NCI-H526 treated with DMSO at 0.1 percent for 48 hours (cell line): ENCODE data around the gene RNF212.
A peak's percentile ranks its signal among the peaks of the same experiment; 100 is the strongest.

Source experiments
- DNase-seq: peaks from one replicate; lab custom pipeline; 2025; lab: John Stamatoyannopoulos, UW

RNF212 gene

DNA sequence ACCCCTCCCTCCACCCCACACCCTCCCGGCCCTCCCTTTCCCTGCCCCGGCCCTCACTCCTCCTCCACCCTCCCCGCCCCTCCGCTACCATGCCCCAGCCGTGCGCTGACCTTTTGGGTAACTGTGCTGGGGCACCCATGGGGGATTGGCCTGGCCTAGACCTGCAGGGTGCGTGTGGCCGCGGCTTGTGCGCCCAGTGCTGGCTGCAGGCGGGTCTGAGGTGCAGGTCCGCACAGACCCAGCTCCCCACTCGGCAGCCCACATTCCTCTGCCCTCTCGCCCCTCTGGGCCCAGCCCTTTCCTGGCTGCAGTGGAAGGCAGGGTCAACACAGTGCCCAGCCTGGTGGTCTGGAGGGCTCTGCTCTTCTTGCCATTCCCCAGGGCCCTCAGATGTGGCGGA is 77.3 kb downstream of the RNF212 start:
- DNase-seq = no peak

DNA sequence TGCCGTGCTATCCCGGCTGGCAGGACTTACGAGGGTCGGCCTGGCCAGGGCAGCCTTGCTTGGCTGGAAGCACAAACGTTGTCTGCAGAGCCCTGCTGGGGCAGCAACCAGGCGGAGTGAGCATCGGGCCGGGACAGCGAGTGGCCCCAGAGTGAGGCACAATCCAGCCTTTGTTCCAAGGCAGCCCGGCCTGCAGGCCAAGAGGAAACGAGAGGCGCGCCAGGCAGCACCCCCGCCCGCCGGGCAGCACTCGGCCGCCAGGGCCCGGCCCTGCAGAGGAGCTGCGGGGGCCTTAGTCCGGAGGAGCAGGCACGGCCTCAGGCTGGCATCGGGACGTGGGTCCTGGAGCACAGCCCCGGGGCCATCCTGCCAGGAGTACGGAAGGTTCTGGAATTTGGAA is 77.9 kb downstream of the RNF212 start:
- DNase-seq = peak; percentile 39

DNA sequence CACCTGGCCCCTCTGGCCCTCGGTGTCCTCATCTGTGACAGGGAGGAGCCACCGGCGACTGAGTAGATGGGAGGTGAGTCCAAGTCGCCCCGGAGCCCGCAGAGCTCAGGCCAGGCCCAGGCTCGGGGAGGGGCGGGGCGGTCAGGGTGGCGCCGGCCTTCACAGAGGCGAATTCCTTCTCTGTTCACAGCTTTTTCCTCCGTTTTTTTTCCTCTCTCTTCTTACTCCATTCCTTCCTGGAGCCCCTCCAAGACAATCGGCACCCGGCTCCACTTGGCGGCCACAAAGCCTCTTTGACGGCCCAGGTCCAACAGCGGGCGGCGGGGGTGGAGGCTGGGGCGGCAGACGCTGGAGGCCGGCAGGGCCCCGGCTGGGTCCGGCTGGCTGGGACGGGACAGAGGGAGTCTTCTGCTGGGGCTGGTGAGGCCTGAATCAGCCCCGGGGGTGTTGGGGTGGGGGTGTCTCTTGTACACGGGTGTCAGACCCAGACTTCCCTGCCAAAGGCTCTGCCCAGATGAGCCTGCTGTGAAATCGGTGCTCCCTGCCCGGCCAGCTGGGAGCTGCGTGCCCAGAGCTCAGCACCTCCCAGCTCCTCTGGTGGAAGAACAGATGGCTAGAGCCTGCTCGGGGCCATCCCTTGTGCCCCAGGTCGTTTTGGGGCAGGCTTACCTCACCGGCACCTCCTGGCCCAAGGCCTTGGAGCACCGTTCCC is 79.4 kb downstream of the RNF212 start:
- DNase-seq = no peak

DNA sequence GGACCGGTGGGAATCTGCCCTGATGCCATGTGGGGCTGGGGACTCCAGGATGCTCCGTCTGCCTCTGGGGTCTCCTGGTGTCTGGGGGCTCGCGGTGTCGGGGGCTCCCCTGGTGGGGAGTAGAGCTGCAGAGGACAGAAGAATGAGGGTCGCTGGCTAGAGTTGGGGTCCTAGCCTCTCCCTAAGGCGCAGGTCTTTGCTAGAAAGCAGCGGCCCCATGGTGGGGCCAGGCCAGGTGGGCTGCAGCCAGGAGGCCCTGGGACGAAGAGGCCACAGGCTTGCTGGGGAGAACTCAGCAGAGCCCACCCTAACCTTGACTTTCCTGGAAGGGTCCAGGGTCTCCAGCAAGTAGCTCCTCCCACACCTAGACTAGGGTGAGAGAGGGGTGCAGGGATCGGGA is 80.5 kb downstream of the RNF212 start:
- no peak for DNase-seq

DNA sequence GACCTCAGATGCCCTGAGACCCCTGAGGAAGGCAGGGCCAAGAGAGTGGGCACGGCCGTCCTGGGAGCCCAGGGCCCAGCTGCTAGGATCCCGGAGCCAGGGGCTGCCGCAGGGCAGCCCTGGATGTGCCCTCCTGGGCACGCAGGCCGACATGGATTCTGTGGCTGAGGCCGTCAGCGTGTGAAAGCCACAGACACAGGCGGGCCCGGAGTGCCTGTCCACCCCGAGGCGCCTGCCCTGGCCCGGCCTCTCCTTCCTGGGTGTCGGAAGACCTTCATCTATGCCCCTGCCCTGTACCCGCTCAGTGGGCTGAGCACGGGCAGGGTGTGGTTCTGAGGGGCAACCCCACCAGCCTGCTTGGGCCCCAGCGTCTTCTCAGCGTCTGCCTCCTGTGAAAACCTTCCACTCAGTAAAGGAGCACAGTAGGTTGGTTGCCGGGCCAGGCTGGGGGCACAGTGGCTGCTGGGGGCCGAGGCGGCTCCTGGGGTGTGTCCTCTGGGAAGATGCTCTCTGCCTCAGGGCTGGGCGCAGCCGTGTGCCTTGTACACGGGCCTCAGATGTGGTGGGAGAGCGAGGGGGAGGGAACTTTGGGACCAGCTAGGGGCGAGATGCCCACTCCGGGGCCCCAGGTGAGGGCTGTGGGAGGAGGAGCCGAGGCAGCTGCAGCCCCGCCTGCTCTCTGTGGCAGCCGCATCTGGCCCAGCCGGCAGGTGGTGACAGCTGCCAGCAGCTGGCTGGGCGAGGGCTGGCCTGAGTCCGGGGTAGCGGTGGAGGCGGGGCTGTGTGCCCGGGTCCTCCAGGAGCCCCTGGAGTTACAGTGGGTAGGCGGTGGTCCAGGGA is 81.2 kb downstream of the RNF212 start:
- DNase-seq = no peak

DNA sequence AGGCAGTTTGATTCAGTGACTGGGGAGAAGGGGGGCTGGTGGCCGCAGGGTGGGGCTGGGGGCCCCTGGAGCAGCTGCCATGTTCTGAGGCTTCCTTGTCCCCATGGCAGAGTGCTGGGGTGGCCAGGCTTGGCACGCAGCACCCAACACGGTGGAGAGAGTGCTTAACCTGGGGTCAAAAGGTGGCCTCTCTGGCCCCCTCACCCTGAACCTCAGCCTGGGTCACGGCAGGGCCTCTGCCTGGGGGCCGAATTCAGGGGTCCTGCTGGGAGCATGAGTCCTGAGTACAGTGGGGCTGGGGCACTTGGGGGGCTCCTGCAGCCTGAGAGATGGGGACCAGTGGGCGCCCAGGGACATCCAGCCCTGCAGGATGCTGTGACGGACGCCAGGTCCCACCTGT is 82.0 kb downstream of the RNF212 start:
- no peak for DNase-seq

DNA sequence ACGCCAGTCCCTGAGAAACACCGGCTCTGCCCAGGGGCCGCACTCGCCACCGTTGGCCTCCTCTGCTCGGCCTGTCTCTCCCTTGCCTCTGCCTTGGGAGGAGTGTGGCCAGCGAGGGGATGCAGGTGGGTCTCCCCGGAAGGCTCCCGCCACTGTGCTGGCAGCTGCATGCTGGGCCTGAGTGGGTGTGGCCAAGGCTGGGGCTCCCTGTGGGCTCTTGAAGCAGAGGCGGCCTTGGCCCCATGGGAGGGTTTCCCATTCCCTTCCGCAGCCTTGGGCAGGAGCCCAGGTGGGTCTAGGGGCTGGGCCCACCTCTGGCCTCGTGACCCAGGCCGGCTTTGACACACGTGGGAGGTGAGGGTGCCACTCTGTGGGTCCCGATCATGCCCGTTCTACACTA is 82.8 kb downstream of the RNF212 start:
- no peak for DNase-seq

DNA sequence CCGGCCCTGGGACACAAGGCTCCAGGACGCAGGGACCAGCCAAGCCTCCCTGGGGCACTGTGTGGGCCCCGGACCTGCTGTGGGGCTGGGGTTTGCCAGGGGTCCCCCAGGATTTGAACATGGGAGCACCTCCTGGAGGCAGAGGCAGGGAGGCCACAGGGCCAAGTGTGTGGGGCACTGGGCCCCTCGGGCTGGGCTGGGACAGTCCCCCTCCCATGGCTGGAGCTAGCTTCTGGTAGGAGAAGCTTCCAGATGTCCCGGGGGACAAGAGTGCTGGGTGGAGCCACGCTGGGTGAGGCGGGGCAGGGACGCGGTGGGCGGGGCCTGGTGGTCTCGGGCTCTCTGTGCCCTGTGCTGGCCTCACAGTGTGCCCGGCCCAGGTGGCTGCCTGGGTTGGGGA is 83.3 kb downstream of the RNF212 start:
- DNase-seq = no peak

DNA sequence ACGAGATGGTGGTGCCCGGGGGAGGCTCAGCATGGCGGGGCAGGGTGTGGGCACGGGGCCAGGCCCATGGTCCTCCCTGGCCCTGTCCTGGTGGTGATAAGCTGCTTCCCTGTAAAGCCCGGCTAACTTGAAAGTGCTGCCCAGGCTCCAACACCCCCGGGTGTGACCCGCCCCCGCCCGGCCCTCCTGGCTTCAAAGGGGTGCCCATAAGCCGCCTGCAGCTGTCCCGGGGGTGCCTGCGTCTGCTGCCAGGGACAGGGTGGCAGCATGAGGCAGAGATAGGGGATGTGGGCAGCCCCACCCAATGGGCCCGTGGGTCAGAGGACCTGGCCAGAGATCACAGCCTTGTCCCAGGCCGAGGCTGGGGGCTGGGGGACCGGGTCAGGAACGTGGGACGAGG is 83.8 kb downstream of the RNF212 start:
- DNase-seq = no peak

DNA sequence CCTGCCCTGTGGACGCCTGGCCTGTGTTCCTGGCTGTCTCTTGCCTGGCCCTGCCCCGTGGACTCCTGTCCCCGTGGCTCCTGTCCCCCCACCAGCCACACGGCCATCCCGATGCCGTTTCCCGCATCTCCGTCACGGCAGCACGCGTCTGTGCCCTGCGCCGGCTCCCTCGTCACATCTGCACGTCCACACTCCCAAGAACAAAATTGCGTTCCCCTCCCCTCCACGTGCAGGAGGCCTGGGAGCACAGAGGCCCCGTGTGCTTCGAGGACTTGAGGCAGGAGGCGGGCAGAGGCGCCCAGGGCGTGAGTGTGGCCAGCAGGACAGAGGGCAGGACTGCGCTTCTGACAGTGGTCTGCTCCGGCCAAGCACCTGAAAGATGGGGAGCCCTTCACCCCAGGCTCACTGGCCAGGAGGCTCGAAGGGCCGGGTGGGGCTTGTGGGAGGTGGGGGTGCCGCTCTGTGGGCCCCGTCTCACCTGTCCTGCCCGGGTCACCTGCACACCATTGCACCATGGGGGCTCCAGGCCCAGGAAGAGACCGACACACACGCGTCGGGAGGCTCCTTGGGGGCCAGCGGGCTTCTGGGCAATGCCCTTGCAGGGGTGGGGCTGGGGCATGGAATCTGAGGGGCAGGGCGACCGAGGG is 84.7 kb downstream of the RNF212 start:
- no peak for DNase-seq

DNA sequence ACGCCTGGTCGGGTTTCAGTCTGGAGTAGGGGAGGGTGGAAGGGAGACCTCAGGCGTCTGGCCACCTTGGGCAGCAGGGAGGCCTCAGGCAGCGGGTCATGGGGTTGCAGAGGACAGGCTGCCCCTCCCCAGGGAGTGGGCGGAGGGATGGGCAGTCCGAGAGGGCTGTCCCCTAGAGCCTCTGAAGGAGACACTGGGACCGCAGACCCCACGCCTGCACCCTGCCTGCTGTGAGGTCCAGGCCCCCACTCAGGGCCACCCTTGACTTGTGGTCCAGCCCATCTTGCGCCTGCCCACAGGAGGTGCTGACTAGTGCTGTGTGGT is 85.5 kb downstream of the RNF212 start:
- DNase-seq = no peak

DNA sequence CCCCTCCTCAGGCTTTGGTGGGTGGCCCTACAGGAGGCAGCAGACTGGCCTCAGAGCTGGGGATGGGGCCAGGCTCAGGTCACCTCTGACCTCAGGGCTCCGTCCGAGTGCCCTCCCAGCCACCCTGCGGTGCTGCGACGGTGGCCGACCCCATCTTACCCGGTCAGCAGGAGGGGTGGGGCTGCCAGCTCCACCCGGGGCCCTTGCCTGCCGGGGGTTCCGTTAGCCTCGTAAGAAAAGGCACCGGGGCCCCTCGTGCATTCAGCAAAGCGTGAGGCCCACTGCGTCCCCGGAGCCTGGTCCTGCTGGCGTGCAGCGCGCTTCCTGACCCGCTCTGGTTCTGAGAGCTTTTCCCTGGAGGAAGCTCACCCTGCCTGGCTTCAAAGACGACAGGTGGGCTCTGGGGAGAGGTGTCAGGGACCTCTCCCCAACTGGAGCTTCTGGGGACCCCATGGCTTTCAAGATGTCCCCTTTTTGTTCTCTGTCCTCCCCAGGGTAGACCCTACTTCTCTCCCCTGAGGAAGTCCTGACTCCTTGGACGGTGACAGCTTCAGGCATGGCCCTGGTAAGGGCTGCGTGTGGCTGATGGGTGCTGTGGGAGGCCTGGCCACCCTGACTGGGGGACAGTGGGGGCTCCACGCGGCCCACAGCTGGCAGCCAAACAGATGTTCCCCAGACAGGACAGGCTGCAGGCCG is 86.0 kb downstream of the RNF212 start:
- DNase-seq = no peak

DNA sequence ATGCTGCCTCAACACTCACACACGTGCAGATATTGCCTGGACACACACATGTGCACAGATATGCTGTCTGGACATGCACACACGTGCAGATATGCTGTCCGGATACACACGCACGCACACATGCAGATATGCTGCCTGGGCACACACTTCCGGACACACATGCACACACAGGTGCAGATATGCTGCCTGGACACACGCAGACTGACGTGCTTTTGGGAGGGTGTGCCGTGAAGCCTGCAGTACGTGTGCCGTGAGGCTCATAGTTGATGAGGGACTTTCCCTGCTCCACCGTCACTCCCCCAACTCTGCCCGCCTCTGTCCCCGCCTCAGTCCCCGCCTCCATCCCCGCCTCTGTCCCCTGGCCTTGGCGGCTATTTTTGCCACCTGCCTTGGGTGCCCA is 87.2 kb downstream of the RNF212 start:
- no peak for DNase-seq

DNA sequence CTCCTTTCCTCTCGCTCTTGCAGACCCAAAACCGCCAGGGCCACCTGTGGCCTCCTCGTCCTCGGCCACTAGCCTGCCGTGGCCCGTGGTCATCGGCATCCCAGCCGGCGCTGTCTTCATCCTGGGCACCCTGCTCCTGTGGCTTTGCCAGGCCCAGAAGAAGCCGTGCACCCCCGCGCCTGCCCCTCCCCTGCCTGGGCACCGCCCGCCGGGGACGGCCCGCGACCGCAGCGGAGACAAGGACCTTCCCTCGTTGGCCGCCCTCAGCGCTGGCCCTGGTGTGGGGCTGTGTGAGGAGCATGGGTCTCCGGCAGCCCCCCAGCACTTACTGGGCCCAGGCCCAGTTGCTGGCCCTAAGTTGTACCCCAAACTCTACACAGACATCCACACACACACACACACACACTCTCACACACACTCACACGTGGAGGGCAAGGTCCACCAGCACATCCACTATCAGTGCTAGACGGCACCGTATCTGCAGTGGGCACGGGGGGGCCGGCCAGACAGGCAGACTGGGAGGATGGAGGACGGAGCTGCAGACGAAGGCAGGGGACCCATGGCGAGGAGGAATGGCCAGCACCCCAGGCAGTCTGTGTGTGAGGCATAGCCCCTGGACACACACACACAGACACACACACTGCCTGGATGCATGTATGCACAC is 88.3 kb downstream of the RNF212 start:
- no peak for DNase-seq

DNA sequence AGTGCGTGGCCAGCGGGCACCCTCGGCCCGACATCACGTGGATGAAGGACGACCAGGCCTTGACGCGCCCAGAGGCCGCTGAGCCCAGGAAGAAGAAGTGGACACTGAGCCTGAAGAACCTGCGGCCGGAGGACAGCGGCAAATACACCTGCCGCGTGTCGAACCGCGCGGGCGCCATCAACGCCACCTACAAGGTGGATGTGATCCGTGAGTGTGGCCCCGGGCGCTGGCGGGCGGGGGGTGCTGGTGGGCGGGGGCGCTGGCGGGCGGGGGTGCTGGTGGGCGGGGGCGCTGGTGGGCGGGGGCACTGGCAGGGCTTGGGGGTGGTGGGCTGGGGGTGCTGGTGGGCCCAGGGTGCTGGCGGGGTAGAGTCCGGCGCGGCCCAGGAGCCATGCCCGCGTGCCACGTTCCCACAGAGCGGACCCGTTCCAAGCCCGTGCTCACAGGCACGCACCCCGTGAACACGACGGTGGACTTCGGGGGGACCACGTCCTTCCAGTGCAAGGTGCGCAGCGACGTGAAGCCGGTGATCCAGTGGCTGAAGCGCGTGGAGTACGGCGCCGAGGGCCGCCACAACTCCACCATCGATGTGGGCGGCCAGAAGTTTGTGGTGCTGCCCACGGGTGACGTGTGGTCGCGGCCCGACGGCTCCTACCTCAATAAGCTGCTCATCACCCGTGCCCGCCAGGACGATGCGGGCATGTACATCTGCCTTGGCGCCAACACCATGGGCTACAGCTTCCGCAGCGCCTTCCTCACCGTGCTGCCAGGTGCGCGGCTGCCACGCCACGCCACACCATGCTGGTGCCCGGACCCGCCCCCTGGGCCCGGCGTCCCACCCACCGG is 89.2 kb downstream of the RNF212 start:
- no peak for DNase-seq

DNA sequence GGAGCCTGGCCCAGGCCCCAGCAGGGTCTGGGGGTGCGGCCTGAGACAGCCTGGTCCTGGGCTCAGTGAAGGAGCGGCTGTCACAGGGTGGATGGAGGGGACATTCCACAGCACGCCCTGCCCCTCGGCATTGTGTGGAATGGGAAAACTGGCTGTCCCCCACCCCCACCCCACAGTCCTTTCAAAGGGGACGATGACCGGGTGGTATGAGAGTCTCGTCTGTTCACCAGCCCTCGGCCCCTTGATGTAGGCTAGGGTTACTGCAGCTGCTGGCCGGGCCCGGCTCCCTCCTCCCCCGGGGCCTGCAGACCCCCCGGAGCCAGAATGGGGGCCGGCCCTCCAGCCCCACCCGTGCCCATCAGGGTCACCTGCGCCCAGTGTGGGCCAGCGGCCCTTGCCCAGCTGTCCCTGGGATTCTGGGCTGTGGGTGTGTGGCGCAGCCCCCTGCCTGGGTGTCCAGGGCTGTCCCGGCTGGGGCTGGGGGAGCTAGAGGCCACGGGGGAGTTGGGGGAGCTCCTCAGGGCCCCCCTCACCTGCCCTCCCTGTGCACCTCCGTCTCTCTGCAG is 90.2 kb downstream of the RNF212 start:
- DNase-seq = no peak

DNA sequence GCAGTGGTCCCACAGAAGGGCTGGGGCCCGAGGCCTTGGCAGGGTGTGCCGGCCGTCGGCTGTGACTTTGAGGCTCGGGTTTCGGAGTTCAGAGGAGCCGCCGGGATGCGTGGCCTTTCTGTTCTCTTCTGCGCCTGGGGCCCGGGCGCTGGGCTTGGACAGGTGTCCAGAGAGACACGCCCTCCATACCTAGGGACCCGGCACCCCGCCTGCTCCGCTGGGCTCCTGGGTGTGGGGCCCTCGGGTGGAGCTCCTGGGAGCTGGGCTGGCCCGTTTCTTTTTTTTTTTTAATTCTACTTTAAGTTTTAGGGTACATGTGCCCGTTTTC is 90.7 kb downstream of the RNF212 start:
- DNase-seq = no peak

DNA sequence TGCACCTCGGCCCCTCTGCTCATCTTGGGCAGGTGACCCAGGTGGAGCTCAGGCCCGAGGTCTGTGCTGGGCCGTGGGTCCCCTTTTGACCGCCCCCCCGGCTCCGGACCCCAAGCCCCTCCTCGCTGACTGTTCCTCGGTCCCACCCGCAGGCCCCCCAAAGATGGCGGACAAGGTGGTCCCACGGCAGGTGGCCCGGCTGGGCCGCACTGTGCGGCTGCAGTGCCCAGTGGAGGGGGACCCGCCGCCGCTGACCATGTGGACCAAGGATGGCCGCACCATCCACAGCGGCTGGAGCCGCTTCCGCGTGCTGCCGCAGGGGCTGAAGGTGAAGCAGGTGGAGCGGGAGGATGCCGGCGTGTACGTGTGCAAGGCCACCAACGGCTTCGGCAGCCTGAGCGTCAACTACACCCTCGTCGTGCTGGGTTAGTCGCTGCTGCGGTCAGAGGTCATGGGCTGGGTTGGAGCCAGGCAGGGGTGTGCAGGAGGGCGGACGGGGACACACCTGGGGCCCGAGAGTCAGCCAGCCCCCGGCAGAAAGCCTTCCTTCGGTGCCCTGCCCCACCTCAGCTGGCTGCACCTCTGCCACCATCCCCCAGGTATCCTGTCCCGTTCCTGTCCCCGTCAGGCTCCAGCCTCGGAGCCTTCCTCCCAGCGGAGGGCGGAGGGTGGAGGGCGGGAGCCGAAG is 91.2 kb downstream of the RNF212 start:
- no peak for DNase-seq
